ENCODE data around the gene TTN. TPM values are rescaled to one million over a fixed set of nuclear protein-coding genes. Genes with fewer than 3 reads are reported as not detected.

Gene TTN
- total RNA-seq, 3 donors from 2014 or later, result 2.9 to 23.4 (median 3.5) TPM

GRCh38 chr2:178530625-178531142, 276.5 kb downstream of the TTN start:
- no peak for DNase-seq (ENCODE audit: low spot score in 2 of 2)
- Histone ChIP-seq H3K27ac (no peak overlapping the region), H3K9me3 (no peaks in the 10 kb centered on the region), H3K36me3 (no peaks in the 10 kb centered on the region), H3K4me1 (no peaks in the 10 kb centered on the region), H3K4me3 (no peak overlapping the region), H3K27me3 (no peaks in the 10 kb centered on the region)
- intact Hi-C loops (cut with DNase I; ENCODE audit: low total_unique reads), result no loop called here
- no peak for TF ChIP-seq CTCF (IDR thresholded peaks at IDR 0.05)
- TF ChIP-seq POLR2A (IDR thresholded peaks at IDR 0.05), result no peak
- TF ChIP-seq POLR2AphosphoS5 (IDR thresholded peaks at IDR 0.05), result no peak

DNA sequence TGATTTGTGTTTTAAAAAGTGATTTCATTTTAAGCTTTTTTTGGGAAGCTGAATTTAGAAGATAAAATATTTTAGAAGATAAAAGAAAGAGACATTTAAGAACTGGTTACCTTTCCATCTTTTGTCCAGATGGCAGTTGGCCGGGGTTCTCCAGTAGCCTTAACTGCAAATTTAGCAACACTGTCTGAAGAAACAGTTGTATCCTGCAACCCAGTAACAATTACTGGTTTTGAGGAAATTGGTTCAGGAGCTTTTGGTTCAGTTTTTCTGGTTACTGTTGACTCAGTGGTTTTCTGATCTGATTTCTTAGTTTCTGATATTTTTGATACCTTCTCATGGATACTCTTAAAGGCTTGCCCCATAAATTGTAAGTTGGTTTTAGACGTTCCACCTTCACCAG, 277.1 kb downstream of the TTN start:
- Histone ChIP-seq H3K4me3 (no peak overlapping the region), H3K9me3 (no peaks in the 10 kb centered on the region), H3K27me3 (no peaks in the 10 kb centered on the region), H3K4me1 (no peaks in the 10 kb centered on the region), H3K36me3 (no peaks in the 10 kb centered on the region), H3K27ac (no peak overlapping the region)
- TF ChIP-seq POLR2AphosphoS5 (IDR thresholded peaks at IDR 0.05) (no peak), POLR2A (IDR thresholded peaks at IDR 0.05) (no peak), CTCF (IDR thresholded peaks at IDR 0.05) (no peak)
- intact Hi-C loops (cut with DNase I; ENCODE audit: low total_unique reads), result no loop called here
- no peak for DNase-seq (ENCODE audit: low spot score in 2 of 2)

DNA sequence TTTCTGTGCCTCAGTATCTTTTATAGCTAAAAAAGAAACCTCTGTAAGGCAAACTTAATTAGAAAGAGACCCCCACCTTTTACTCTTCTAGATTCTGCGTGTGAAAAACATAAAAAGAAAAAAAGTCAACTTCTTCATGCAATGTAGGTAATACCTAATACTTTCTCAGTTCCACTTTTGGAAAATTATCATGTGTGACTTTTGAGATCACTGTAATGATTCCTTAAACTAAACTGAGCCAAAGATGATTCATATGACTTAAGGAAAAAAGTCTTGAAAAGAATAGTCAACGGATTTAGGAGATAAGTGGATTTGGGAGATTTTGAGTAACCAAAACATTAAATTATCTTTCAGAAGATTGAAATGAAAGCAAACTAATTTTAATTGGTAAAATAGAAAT, 278.0 kb downstream of the TTN start:
- no peak for DNase-seq (ENCODE audit: low spot score in 2 of 2)
- Histone ChIP-seq H3K4me1 (no peaks in the 10 kb centered on the region), H3K4me3 (no peak overlapping the region), H3K9me3 (no peaks in the 10 kb centered on the region), H3K36me3 (no peaks in the 10 kb centered on the region), H3K27me3 (no peaks in the 10 kb centered on the region), H3K27ac (no peak overlapping the region)
- no peak for TF ChIP-seq POLR2A (IDR thresholded peaks at IDR 0.05)
- TF ChIP-seq CTCF (IDR thresholded peaks at IDR 0.05), result no peak
- TF ChIP-seq POLR2AphosphoS5 (IDR thresholded peaks at IDR 0.05), result no peak
- intact Hi-C loops (cut with DNase I; ENCODE audit: low total_unique reads), result no loop called here

- TF ChIP-seq POLR2A (IDR thresholded peaks at IDR 0.05) (no peak), CTCF (IDR thresholded peaks at IDR 0.05) (no peak), POLR2AphosphoS5 (IDR thresholded peaks at IDR 0.05) (no peak)
- Histone ChIP-seq H3K4me3 (no peak overlapping the region), H3K4me1 (no peaks in the 10 kb centered on the region), H3K9me3 (no peaks in the 10 kb centered on the region), H3K27me3 (no peaks in the 10 kb centered on the region), H3K36me3 (no peaks in the 10 kb centered on the region), H3K27ac (no peak overlapping the region)
- DNase-seq (ENCODE audit: low spot score in 2 of 2), result no peak
- intact Hi-C loops (cut with DNase I; ENCODE audit: low total_unique reads), result no loop called here
These were observed 278.6 kb downstream of the TTN start for GRCh38 chr2:178528647-178529046.

GRCh38 chr2:178527592-178527991, 279.6 kb downstream of the TTN start:
- Histone ChIP-seq H3K4me1 (no peaks in the 10 kb centered on the region), H3K27ac (no peak overlapping the region), H3K27me3 (no peaks in the 10 kb centered on the region), H3K36me3 (no peaks in the 10 kb centered on the region), H3K9me3 (no peaks in the 10 kb centered on the region), H3K4me3 (no peak overlapping the region)
- DNase-seq (ENCODE audit: low spot score in 2 of 2), result no peak
- TF ChIP-seq POLR2AphosphoS5 (IDR thresholded peaks at IDR 0.05) (no peak), CTCF (IDR thresholded peaks at IDR 0.05) (no peak), POLR2A (IDR thresholded peaks at IDR 0.05) (no peak)
- intact Hi-C loops (cut with DNase I; ENCODE audit: low total_unique reads), result no loop called here

Data from breast epithelium (tissue), 4 donors.